Dendritic cell treated with granulocyte-macrophage colony-stimulating factor and Interleukin-4, amounts not matched to agents 40 ng/mL and 50 ng/mL, for 4 days (primary cell): ENCODE data around the gene TDRD7.

Experiments used
- H3K27ac Mint-ChIP-seq: one replicate; pipeline ENCODE4 v1.8.0; 2022; ENCODE audit warnings: mild to moderate bottlenecking, mixed read lengths
- H3K27me3 Mint-ChIP-seq: one replicate; pipeline ENCODE4 v1.8.0; 2022; ENCODE audit warnings: mild to moderate bottlenecking, mixed read lengths
- H3K36me3 Mint-ChIP-seq: one replicate; pipeline ENCODE4 v1.8.0; 2022; ENCODE audit warnings: low read depth, mixed read lengths
- H3K4me1 Mint-ChIP-seq: one replicate; pipeline ENCODE4 v1.8.0; 2022; ENCODE audit warnings: low read depth, mixed read lengths
- H3K4me3 Mint-ChIP-seq: one replicate; pipeline ENCODE4 v1.8.0; 2022; ENCODE audit warnings: mild to moderate bottlenecking, moderate library complexity, mixed read lengths
- H3K9me3 Mint-ChIP-seq: one replicate; pipeline ENCODE4 v1.8.0; 2022; ENCODE audit warnings: mixed read lengths
- intact Hi-C: fragments of 100-400 bp; cut with micrococcal nuclease; formaldehyde crosslinking; loops from one replicate; pipeline ENCODE4 v1.15.0; 2022

TDRD7 gene

DNA sequence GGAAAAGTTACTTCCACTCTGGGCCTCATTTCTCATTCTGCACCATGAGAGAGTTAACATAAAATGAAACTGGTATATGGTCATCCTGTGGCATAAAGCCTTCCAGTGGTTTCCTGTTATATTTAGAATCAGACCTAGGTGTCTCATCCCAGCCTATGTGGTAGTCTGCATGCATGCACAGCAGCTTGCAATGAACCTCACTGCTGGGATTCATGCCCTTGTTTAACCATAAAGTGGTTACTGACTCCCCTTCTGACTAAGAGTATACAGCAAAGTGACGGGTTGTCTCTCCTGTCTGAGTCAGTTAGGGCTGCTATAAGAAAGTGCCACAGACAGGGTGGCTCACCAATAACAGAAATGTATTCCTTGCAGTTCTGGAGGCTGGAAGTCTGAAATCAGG, 14.7 kb upstream of the TDRD7 start:
- H3K27ac Mint-ChIP-seq = no peak overlapping the region
- H3K36me3 Mint-ChIP-seq = no peaks in the 10 kb centered on the region
- H3K4me3 Mint-ChIP-seq = no peak overlapping the region
- intact Hi-C loops = no loop called here
- H3K27me3 Mint-ChIP-seq = peaks cover 6% of the 10 kb centered on the region
- no peaks in the 10 kb centered on the region for H3K9me3 Mint-ChIP-seq
- H3K4me1 Mint-ChIP-seq = no peaks in the 10 kb centered on the region

DNA sequence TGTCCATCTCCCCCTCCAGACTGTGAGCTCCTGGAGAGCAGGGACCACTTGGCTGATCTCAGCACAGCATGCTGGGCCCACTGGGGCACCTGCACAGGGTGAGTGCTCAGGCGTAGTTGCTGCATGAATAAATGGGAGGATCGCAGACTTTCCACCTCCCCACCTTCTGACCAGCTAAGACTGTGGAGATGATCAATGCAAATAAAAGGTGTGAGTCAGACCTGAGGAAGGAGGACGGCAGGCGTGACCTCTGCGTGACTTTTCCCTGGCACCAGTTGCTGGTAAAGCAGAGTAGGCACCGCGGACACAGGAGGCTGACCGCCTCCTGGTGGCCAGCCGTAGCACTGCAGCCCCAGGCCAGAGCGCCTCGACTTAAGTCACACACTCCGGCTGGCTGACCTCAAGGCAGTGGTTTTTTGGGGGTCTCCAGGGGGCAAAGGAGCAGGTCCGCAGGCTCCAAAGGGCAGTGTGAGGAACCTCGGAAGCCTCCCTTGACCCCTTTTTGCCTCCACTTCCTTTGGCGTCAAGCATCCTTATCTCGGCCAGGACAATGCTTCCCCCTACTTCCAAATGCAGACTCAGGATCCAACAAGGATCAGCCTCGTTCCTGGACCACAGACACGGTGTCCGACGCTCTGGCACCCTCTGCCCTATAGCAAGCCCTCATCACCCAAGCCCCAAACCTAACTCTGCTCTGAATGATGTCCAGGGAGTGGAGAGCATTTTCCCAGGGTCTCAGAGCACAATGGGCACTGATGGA, 12.7 kb upstream of the TDRD7 start:
- no peaks in the 10 kb centered on the region for H3K4me1 Mint-ChIP-seq
- H3K36me3 Mint-ChIP-seq = no peaks in the 10 kb centered on the region
- no peak overlapping the region for H3K4me3 Mint-ChIP-seq
- H3K27ac Mint-ChIP-seq = no peak overlapping the region
- H3K9me3 Mint-ChIP-seq = peaks cover 12% of the 10 kb centered on the region
- peaks cover 6% of the 10 kb centered on the region for H3K27me3 Mint-ChIP-seq
- intact Hi-C loops = loop anchor here (1.0 kb wide), 2 partner anchors 12 to 542 kb away; no protein-coding TSS in a partner anchor

DNA sequence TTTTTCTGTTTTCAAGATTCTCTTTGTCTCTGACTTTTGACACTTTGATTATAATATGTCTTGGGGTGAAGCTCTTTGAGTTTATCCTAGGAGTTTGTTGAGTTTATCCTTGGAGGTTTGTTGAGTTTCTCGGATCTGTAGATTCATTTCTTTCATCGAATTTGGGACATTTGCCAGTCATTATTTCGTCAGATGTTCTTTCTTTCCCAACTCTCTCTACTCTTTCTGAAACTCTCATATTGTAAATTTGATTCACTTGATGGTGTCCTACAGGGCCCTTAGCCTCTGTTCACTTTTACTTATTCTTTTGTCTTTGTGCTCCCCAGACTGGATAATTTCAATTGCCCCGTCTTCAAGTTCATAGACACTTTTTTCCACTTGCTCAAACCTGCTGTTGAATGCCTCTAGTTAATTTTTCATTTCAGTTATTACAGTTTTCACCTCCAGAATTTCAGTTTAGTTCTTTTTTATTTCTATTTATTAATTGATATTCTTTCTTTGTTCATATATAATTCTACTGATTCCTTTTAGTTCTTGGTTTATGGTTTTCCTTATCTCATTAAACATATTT, 8.1 kb upstream of the TDRD7 start:
- Mint-ChIP-seq H3K9me3 (peaks cover 13% of the 10 kb centered on the region), H3K4me1 (peaks cover 11% of the 10 kb centered on the region), H3K4me3 (no peak overlapping the region), H3K27ac (no peak overlapping the region), H3K27me3 (peaks cover 7% of the 10 kb centered on the region), H3K36me3 (no peaks in the 10 kb centered on the region)
- intact Hi-C loops = no loop called here

DNA sequence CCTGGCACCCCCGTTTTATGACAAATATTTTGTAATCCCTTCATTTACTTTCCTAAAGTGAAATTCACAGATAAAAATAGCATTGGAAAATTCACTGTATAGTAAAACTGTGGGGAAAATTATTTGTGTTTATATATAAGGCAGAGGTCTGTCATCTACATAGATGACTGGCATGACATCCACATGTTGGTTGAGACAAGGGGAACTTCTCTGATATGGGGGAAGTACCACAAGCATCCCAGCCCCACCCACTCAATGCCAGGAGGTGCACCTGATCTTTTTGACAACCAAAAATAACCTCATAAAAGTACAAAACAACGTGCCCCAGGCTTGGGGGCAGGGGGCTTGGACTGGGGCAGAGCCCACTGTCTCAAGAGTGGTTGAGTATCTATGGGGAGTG, 6.3 kb upstream of the TDRD7 start:
- no peak overlapping the region for H3K4me3 Mint-ChIP-seq
- intact Hi-C loops = no loop called here
- H3K27ac Mint-ChIP-seq = no peak overlapping the region
- H3K36me3 Mint-ChIP-seq = no peaks in the 10 kb centered on the region
- peaks cover 6% of the 10 kb centered on the region for H3K27me3 Mint-ChIP-seq
- peaks cover 11% of the 10 kb centered on the region for H3K4me1 Mint-ChIP-seq
- H3K9me3 Mint-ChIP-seq = peaks cover 13% of the 10 kb centered on the region

DNA sequence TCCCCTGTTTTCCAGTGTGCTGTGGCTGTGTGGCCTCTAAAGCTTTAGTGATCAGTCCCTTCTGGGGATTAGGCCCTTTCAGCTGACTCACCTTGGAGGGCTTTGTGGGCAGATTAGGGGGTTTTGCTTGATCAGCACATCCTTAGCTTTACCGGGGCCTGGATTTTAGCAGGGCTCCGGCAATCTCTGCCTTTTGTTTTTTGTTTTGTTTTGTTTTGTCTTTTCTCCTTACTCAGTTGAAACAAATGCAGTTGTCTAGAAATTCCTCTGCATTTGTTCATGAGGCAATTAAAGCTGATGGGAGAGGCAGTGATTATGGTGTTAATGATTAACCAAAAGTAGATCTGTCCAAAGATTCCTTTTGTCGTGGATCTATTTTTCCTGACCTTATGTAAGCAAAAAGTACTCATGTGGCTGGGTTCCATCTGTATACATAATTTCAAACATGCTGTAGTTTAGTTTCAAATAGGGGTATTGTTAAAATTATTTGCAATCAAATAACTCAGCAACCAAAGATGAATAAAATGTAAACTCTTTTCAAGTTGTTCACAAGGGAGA, 5.2 kb upstream of the TDRD7 start:
- H3K4me1 Mint-ChIP-seq = peaks cover 17% of the 10 kb centered on the region
- no peak overlapping the region for H3K27ac Mint-ChIP-seq
- no peaks in the 10 kb centered on the region for H3K36me3 Mint-ChIP-seq
- intact Hi-C loops = no loop called here
- H3K9me3 Mint-ChIP-seq = peaks cover 13% of the 10 kb centered on the region
- H3K4me3 Mint-ChIP-seq = no peak overlapping the region
- H3K27me3 Mint-ChIP-seq = peaks cover 6% of the 10 kb centered on the region

DNA sequence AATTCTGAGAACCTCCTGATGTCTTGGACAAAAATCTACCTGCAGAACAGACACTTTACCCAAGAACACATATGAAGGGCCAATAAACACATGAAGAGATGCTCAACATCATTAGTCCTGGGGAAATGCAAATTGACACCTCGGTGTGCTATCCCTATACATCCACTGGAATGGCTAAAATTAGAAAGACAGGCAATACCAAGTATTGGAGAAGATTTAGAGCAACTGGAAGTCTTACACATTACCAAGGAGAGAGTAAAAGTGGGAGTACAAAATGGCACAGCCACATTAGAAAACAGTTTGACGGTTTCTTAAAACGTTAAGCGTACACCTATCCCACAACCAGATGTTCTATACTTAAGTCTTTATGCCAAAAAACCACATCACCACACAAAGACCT, 3.3 kb upstream of the TDRD7 start:
- H3K9me3 Mint-ChIP-seq = peaks cover 8% of the 10 kb centered on the region
- no peak overlapping the region for H3K4me3 Mint-ChIP-seq
- intact Hi-C loops = no loop called here
- peaks cover 8% of the 10 kb centered on the region for H3K36me3 Mint-ChIP-seq
- no peak overlapping the region for H3K27ac Mint-ChIP-seq
- peaks cover 3% of the 10 kb centered on the region for H3K27me3 Mint-ChIP-seq
- peaks cover 29% of the 10 kb centered on the region for H3K4me1 Mint-ChIP-seq

DNA sequence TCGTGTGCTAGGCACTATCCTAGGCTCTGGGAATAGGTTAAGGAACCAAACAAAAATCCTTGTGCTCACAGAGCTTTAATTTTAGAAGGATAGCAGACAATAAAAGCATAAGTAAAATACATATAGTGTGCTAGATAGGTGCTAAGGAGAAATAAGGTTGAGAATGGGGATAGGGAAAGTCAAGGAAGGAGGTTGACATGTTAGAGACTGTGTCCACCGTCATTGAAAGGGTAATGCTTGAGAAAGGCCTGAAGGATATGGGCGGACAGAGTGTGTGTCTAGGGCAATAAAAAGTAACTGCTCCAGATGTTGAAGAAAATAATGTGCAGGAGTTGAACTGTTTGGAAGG, 482 bp upstream of the TDRD7 start:
- Mint-ChIP-seq H3K9me3 (no peaks in the 10 kb centered on the region), H3K4me1 (peaks cover 44% of the 10 kb centered on the region), H3K27ac (peak overlapping the region; percentile 82), H3K4me3 (peak overlapping the region; percentile 87), H3K27me3 (no peaks in the 10 kb centered on the region), H3K36me3 (peaks cover 8% of the 10 kb centered on the region)
- intact Hi-C loops = loop anchor here (1.0 to 5.0 kb wide), 2 partner anchors 187 to 206 kb away; no protein-coding TSS in a partner anchor

DNA sequence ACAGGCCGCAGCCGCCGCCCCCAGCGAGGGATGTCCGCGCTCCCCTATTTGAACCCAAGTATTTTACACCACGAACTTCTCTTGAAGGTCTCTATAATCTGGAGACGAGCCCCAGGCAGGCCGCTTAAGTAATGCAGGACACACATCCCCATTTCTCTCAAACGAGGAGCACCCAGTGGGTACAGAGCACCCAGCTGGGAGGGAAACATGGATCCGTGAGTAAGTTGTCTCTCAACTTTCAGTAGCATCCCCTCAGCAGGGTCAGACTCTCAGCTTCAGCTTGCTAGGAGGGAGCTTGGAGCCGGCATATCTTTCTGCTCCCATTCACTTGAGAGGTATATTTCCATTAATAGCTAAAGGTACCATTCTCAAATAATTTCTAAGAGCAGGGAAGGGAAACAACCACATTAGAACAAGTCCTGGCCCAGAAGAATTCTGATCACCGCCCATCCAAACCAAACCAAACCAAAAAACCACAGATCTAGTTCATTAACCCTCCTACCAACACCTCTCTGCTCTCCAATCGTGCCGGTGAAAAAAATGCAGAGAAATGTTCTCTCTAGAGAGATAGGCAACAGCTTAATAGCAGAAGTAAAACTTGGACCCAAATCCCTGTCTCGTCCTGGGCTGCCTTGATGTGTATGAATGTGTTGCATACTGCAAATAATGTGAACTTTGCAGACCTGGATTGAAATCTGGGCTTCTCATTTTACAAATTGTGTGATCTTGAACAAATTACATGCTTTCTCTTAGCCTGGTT, 910 bp downstream of the TDRD7 start:
- Mint-ChIP-seq H3K36me3 (peaks cover 8% of the 10 kb centered on the region), H3K9me3 (no peaks in the 10 kb centered on the region), H3K4me1 (peaks cover 49% of the 10 kb centered on the region), H3K27ac (peak overlapping the region; percentile 82), H3K4me3 (peak overlapping the region; percentile 87), H3K27me3 (no peaks in the 10 kb centered on the region)
- intact Hi-C loops = loop anchor here (5.0 kb wide), 1 partner anchor 204 kb away; no protein-coding TSS in a partner anchor

DNA sequence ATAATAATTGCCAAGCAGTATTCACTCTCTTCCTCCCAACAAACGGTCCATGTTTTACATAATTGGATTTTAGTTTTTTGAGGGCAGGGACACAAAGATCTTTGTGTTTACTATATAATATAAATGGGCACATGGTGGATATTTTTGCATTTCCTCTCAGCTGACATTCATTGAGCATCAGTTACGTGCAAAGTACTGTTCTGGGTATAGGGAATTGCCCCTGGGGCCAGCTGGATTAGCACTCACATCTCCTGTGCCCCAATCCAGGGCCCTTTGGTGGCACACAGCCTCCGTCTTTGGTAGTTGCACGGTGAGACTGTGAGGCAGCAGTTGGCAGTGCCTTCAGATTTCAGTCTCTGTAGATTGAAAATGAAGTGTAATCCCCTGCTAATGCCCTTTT, 1.6 kb downstream of the TDRD7 start:
- H3K9me3 Mint-ChIP-seq = no peaks in the 10 kb centered on the region
- no peaks in the 10 kb centered on the region for H3K27me3 Mint-ChIP-seq
- H3K4me3 Mint-ChIP-seq = peak overlapping the region; percentile 39
- intact Hi-C loops = loop anchor here (5.0 kb wide), 1 partner anchor 204 kb away; no protein-coding TSS in a partner anchor
- H3K4me1 Mint-ChIP-seq = peaks cover 53% of the 10 kb centered on the region
- peak overlapping the region; percentile 82 for H3K27ac Mint-ChIP-seq
- peaks cover 8% of the 10 kb centered on the region for H3K36me3 Mint-ChIP-seq

DNA sequence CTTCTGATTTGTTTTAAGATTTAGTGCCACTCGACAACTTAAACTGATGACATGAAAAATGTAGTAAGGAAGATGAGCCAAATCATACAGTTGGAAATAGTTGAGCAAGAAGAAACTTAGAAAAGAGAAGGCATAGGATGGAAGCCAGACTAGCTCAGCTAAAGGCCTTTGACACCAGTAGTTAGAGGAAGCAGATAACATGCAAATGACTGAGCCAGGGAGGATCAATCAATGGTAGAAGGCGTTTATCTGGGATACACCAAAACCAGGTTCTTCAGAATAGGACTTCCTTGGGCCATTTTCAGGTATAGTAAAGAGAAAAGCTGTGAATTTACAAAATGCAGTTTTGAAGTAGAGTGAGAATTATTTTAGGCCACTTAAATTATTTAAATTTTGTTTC, 3.2 kb downstream of the TDRD7 start:
- H3K4me3 Mint-ChIP-seq = no peak overlapping the region
- peaks cover 8% of the 10 kb centered on the region for H3K36me3 Mint-ChIP-seq
- H3K9me3 Mint-ChIP-seq = no peaks in the 10 kb centered on the region
- intact Hi-C loops = no loop called here
- no peak overlapping the region for H3K27ac Mint-ChIP-seq
- H3K27me3 Mint-ChIP-seq = no peaks in the 10 kb centered on the region
- peaks cover 68% of the 10 kb centered on the region for H3K4me1 Mint-ChIP-seq

DNA sequence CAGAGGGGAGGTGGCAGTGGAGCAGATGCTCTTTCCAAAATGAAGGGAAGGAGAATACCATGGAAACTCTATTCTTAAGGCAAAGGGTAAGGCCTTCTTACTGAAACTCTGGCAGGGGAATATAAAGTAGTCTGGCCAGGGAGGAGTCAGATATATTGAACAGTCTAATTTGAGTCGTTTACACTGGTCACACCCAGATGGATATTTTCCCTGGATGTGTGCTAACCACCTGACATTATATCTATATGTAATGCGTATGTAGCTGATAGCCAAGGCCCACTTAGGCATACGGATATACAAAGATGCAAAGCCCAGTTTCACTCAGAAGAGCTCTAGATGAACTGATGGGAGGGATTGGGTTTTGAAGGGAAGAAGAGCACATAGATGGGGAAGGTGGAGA, 7.0 kb downstream of the TDRD7 start:
- H3K9me3 Mint-ChIP-seq = no peaks in the 10 kb centered on the region
- H3K4me3 Mint-ChIP-seq = no peak overlapping the region
- intact Hi-C loops = no loop called here
- no peak overlapping the region for H3K27ac Mint-ChIP-seq
- peaks cover 48% of the 10 kb centered on the region for H3K4me1 Mint-ChIP-seq
- H3K36me3 Mint-ChIP-seq = peaks cover 4% of the 10 kb centered on the region
- H3K27me3 Mint-ChIP-seq = no peaks in the 10 kb centered on the region

DNA sequence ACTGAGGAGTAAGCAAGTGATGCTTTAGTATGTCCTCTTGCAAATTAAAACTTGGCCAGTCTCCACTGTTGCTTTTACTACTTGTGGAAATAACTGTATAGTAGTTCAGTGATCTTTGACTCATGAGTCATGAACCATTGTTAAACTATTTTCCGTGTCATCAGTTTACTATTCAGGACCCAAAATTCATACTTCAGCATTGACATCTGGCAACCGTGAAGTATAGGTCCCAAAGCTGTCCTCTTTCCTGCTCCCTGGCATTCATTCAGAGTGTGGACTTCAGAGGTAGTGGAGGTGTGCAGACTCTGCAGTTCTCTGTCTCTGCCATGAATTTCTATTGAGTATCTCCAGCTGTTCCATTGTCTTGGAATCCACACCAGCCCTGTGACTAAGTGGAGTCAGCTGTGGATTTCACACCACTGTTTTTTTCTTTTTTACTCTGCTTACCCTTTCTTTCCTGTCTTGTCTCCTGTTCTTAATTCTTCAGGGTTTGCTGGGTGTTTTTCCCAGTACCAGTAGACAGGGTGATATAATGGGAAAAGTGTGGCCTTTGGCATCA, 7.5 kb downstream of the TDRD7 start:
- no peaks in the 10 kb centered on the region for H3K9me3 Mint-ChIP-seq
- H3K27ac Mint-ChIP-seq = no peak overlapping the region
- H3K4me3 Mint-ChIP-seq = no peak overlapping the region
- peaks cover 4% of the 10 kb centered on the region for H3K36me3 Mint-ChIP-seq
- peaks cover 47% of the 10 kb centered on the region for H3K4me1 Mint-ChIP-seq
- no peaks in the 10 kb centered on the region for H3K27me3 Mint-ChIP-seq
- intact Hi-C loops = no loop called here

DNA sequence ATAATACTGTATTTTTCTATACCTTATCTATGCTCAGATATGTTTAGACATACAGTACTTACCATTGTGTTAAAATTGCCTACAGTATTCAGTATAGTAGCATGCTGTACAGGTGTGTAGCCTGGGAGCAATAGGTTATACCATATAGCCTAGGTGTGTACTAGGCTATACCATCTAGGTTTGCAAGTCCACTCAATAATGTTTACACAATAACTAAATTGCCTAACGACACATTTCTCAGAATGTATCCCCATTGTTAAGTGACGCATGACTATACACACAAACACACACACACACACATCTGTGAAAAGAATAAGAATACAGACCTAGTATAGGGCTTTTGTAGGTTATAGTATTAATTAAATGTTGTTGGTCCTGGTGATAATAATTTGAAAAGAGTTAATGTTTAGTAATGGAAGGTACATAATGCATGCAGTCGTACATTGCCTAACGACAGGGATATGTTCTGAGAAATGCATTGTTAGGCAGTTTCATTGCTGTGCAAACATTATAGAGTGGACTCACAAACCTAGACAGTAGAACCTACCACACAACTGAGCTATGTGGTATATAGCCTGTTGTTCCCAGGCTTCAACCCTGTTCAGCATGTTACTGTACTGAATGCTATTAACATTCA, 13.6 kb downstream of the TDRD7 start:
- H3K27ac Mint-ChIP-seq = no peak overlapping the region
- no peaks in the 10 kb centered on the region for H3K27me3 Mint-ChIP-seq
- peaks cover 11% of the 10 kb centered on the region for H3K4me1 Mint-ChIP-seq
- peaks cover 33% of the 10 kb centered on the region for H3K36me3 Mint-ChIP-seq
- intact Hi-C loops = no loop called here
- H3K4me3 Mint-ChIP-seq = no peak overlapping the region
- H3K9me3 Mint-ChIP-seq = no peaks in the 10 kb centered on the region
